Measurements from ENCODE around the gene DPEP1.

DNA sequence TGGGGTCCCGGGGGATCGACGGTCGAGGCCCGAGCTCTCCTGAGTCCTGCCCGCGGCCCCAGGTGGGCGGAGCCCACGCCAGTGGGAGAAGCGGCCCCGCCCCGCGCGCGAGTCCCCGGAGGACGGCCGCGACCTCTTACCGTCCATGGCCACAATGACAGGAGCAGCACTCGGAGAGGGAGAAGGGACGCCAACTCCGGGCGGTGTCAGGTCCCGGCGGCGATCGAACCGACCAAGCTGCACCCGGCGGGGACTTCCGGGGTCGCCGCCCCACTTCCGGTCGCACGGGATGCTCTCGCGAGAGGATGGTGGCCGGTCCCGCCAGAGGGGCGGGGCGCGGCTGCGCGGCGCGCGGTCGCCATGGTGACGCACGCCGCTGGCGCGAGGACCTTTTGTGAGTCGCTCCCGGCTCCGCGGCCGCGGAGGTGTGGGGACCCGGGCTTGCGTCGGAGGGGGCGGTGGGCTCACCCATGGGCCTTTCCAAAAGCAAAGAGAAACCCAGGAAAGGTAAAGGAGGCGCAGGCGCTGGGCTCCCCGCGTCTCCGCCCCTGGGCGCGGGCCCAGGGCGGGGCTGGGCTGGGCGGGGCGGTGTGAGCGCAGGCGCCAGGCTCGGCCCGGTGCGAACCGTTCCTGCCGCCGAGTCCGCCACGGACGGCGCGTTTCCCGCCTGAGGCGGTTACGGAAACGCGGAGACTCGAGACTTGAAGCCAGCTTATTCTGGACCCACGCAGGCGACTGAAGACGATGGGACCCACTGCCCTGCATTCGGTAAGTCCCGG is 44.2 kb downstream of the DPEP1 start, which contains the start of the genes CHMP1A and SPATA33:
- TF ChIP-seq POLR2AphosphoS5 (IDR thresholded peaks at IDR 0.05; ENCODE audit: low read depth, low read length) = peak; percentile 91
- peak; percentile 92 for TF ChIP-seq POLR2A (IDR thresholded peaks at IDR 0.05; ENCODE audit: low read depth, low read length)
- peak; percentile 55; the same call in 1 of the 2 replicates for TF ChIP-seq TAF1 (IDR thresholded peaks at IDR 0.05; ENCODE audit: borderline replicate concordance, low read depth, low read length)
